SK-N-SH (cell line): ENCODE data around the gene PTGDS. TPM values are rescaled to one million over a fixed set of nuclear protein-coding genes. Genes with fewer than 3 reads are reported as not detected.

ENCODE experiments used
- CTCF ChIA-PET: fragments of 300-600, 350-600 bp; formaldehyde crosslinking; extraction: SDS; loops from one replicate; lab custom pipeline; 2021; lab: Yijun Ruan, JAX
- POLR2A ChIA-PET: fragments of 350-600 bp; sonication (Branson Sonifier 250); formaldehyde crosslinking; extraction: SDS; loops from one replicate; lab custom pipeline; 2020; ENCODE audit warnings: antibody characterized with exemption, inconsistent platforms; lab: Yijun Ruan, JAX
- DNase-seq: peaks from one replicate; pipeline ENCODE4 v3.0.0; 2012
- H2AFZ ChIP-seq: fragments of 200-600 bp; sonication (generic); 2 replicates; pipeline ENCODE4 v1.8.1; 2016; ENCODE audit warnings: antibody characterized with exemption, mild to moderate bottlenecking, low read depth
- H3F3A ChIP-seq: fragments of 200-600 bp; sonication (generic); replicated peaks from 2 replicates; pipeline ENCODE3; 2016; ENCODE audit warnings: antibody characterized with exemption, mild to moderate bottlenecking; ENCODE audit not compliant: insufficient read depth
- H3K27ac ChIP-seq, 2 experiments: fragments of 200-500 bp in 1 of 2; fragments of 200-600 bp in 1 of 2; sonication (Bioruptor generic) in 1 of 2; sonication (generic), shearing (Covaris generic) in 1 of 2; 2 replicates each; pipeline versions ENCODE4 v1.5.1 to v1.6.1; 2014 to 2016; ENCODE audit warnings: low read depth in 2 of 2, inconsistent platforms in 1 of 2, low read length in 1 of 2, mild to moderate bottlenecking in 1 of 2, mixed read lengths in 1 of 2
- H3K27me3 ChIP-seq: fragments of 200-600 bp; sonication (generic), shearing (Covaris generic); 2 replicates; pipeline ENCODE4 v1.6.1; 2016; ENCODE audit warnings: mixed run types; ENCODE audit not compliant: insufficient read depth
- H3K36me3 ChIP-seq, 2 experiments: fragments of 200-500 bp in 1 of 2; fragments of 200-600 bp in 1 of 2; sonication (Bioruptor generic) in 1 of 2; sonication (generic) in 1 of 2; replicated peaks in 1 of 2; 2 replicates each; pipeline versions ENCODE3 to v1.5.1; 2014 to 2016; ENCODE audit warnings: low read length in 1 of 2, mild to moderate bottlenecking in 1 of 2; ENCODE audit not compliant: insufficient read depth in 2 of 2, control insufficient read depth in 1 of 2
- H3K4me1 ChIP-seq, 2 experiments: fragments of 200-500 bp in 1 of 2; fragments of 200-600 bp in 1 of 2; sonication (Bioruptor generic) in 1 of 2; sonication (generic), shearing (Covaris generic) in 1 of 2; 2 replicates each; pipeline versions ENCODE4 v1.5.1 to v1.6.1; 2014 to 2016; ENCODE audit warnings: low read depth in 1 of 2, low read length in 1 of 2, mixed run types in 1 of 2; ENCODE audit not compliant: insufficient read depth in 2 of 2, control insufficient read depth in 1 of 2
- H3K4me2 ChIP-seq: fragments of 200-600 bp; sonication (generic), shearing (Covaris generic); 2 replicates; pipeline ENCODE4 v1.6.1; 2017; ENCODE audit warnings: mixed run types
- H3K4me3 ChIP-seq, 2 experiments: fragments of 200-500 bp in 1 of 2; fragments of 200-600 bp in 1 of 2; sonication (Bioruptor generic) in 1 of 2; sonication (generic), shearing (Covaris generic) in 1 of 2; 2 replicates each; pipeline versions ENCODE4 v1.5.1 to v1.8.1; 2014 to 2016; ENCODE audit warnings: low read depth in 2 of 2, inconsistent platforms in 1 of 2, low read length in 1 of 2, mild to moderate bottlenecking in 1 of 2, mixed read lengths in 1 of 2, moderate library complexity in 1 of 2
- H3K79me2 ChIP-seq: fragments of 200-600 bp; sonication (generic); 2 replicates; pipeline ENCODE4 v1.8.1; 2017; ENCODE audit warnings: mild to moderate bottlenecking; ENCODE audit not compliant: insufficient read depth
- H3K9ac ChIP-seq: fragments of 200-600 bp; sonication (generic); 2 replicates; pipeline ENCODE4 v1.6.1; 2017; ENCODE audit warnings: mixed run types
- H3K9me2 ChIP-seq: fragments of 200-600 bp; sonication (generic); 2 replicates; pipeline ENCODE4 v1.6.1; 2017; ENCODE audit warnings: mixed run types
- H3K9me3 ChIP-seq: fragments of 200-600 bp; sonication (generic); 2 replicates; pipeline ENCODE4 v1.6.1; 2017; ENCODE audit warnings: mixed run types, mild to moderate bottlenecking, moderate library complexity
- H4K20me1 ChIP-seq: fragments of 200-600 bp; sonication (generic); 2 replicates; pipeline ENCODE4 v1.6.1; 2017; ENCODE audit warnings: mild to moderate bottlenecking, mixed run types; ENCODE audit not compliant: insufficient read depth
- EP300 ChIP-seq, 2 experiments: IDR thresholded peaks; 2 replicates each; pipeline versions ENCODE4 v1.4.0 to v1.6.1; 2012; ENCODE audit warnings: borderline replicate concordance in 1 of 2, low read depth in 1 of 2, low read length in 1 of 2
- FOXJ3 ChIP-seq: sonication (generic); formaldehyde crosslinking; IDR thresholded peaks from 2 replicates; pipeline ENCODE4 v1.5.1; 2020; ENCODE audit warnings: mild to moderate bottlenecking, missing genetic modification reagents
- GABPA ChIP-seq: IDR thresholded peaks from 2 replicates; pipeline ENCODE4 v1.4.0; 2012; ENCODE audit warnings: low read depth, mild to moderate bottlenecking
- GATA2 ChIP-seq: sonication (generic); formaldehyde crosslinking; IDR thresholded peaks from 2 replicates; pipeline ENCODE4 v1.5.0; 2020; ENCODE audit warnings: mild to moderate bottlenecking, missing genetic modification reagents
- MEF2A ChIP-seq: IDR thresholded peaks from 2 replicates; pipeline ENCODE4 v1.4.0; 2012; ENCODE audit warnings: low read depth, borderline replicate concordance
- RFX5 ChIP-seq: IDR thresholded peaks from 2 replicates; pipeline ENCODE4 v1.6.1; 2012; ENCODE audit warnings: mild to moderate bottlenecking, improper control_type of control experiment, low read length
- RXRA ChIP-seq: IDR thresholded peaks from 2 replicates; pipeline ENCODE4 v1.4.0; 2012; ENCODE audit warnings: low read depth, mild to moderate bottlenecking, borderline replicate concordance
- SMC3 ChIP-seq: IDR thresholded peaks from 2 replicates; pipeline ENCODE4 v1.6.1; 2012; ENCODE audit warnings: low read depth, low read length, improper control_type of control experiment
- TCF12 ChIP-seq: IDR thresholded peaks from 2 replicates; pipeline ENCODE4 v1.4.0; 2012
- TEAD4 ChIP-seq: IDR thresholded peaks from 2 replicates; pipeline ENCODE4 v1.4.0; 2012; ENCODE audit warnings: mild to moderate bottlenecking, borderline replicate concordance; ENCODE audit not compliant: insufficient read depth
- WGBS: methylation state at CpG from one replicate; pipeline ENCODE4 v1.1.6; 2017; ENCODE audit warnings: low lambda C conversion rate; 5-methylcytosine and 5-hydroxymethylcytosine counted together
- polyA plus RNA-seq, 3 experiments: library from polyadenylated mRNA; depleted of rRNA; stranded (reverse); fragments of >200 nt; gene quantifications; 2 replicates each; pipeline ENCODE4 v1.2.3, GENCODE V29; 2012
- TF ChIP-seq, protein P1 (sequence below): IDR thresholded peaks from 2 replicates; pipeline ENCODE4 v1.6.1; 2012; ENCODE audit warnings: mild to moderate bottlenecking, low read depth, low read length, moderate library complexity
- TF ChIP-seq, protein P2 (sequence below): IDR thresholded peaks from 2 replicates; pipeline ENCODE4; 2012

Gene PTGDS
- polyA plus RNA-seq, 1 of the 3 experiments (the other 2 are of a cell fraction): not detected

DNA sequence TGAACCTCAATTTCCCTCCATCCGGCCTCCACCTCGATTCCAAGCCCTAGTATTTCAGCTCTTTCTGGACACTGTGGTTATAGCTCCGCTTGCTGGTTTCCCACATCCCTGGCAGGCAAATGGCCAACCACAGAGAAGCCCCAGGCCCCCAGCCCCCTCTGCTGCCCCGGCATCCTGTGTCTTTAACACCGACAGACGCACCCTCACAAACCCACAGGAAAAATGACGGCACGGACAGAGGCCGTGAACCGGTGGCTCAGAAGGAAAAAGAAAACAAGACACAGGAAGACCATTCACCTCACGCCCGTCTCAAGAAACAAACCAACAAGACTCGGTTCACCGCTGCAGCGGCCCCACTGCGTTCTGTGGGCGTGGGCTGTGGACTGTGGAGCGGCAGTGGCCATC, 20.5 kb downstream of the PTGDS start (continued):
- TF ChIP-seq TEAD4: no peak
- TF ChIP-seq, protein P1, sequence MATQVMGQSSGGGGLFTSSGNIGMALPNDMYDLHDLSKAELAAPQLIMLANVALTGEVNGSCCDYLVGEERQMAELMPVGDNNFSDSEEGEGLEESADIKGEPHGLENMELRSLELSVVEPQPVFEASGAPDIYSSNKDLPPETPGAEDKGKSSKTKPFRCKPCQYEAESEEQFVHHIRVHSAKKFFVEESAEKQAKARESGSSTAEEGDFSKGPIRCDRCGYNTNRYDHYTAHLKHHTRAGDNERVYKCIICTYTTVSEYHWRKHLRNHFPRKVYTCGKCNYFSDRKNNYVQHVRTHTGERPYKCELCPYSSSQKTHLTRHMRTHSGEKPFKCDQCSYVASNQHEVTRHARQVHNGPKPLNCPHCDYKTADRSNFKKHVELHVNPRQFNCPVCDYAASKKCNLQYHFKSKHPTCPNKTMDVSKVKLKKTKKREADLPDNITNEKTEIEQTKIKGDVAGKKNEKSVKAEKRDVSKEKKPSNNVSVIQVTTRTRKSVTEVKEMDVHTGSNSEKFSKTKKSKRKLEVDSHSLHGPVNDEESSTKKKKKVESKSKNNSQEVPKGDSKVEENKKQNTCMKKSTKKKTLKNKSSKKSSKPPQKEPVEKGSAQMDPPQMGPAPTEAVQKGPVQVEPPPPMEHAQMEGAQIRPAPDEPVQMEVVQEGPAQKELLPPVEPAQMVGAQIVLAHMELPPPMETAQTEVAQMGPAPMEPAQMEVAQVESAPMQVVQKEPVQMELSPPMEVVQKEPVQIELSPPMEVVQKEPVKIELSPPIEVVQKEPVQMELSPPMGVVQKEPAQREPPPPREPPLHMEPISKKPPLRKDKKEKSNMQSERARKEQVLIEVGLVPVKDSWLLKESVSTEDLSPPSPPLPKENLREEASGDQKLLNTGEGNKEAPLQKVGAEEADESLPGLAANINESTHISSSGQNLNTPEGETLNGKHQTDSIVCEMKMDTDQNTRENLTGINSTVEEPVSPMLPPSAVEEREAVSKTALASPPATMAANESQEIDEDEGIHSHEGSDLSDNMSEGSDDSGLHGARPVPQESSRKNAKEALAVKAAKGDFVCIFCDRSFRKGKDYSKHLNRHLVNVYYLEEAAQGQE: no peak
- TF ChIP-seq RFX5: no peak
- no peak for TF ChIP-seq GATA2

DNA sequence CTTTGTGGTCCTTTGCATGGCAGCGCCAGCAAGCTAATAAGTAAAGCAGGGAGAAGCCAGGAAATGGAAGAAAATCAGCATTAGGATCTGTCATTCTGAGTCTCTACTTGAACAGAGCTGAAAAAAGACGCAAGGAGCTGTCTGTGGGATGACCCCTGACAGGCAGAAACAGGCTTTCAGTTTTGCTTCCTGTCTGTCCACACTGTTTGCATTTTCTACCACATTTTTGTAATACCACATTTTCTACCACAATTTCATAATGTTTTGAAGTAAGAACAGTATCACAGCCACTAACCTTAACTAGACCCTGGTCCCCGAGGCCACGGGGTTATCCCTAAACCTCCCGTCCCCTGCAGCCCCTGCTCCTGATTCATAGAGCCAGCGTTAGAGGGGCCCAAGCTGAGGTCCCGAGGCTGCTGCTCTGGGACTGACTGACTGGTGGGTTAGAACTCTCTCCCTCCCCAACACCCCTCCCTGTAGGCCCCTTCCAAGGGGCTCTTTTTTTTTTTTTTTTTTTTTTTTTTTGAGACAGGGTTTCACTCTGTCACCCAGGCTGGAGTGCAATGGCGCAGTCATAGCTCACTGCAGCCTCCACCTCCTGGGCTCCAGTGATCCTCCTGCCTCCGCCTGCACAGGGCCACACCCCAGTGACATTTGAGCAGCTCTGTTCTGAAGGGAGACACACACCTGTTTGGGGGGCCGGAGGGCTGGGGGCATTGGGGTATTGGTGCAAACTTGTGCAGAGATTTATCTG, 23.1 kb downstream of the PTGDS start:
- CTCF ChIA-PET: interaction anchor here (0.6 to 2.7 kb wide), 5 partner anchors 26 to 68 kb away, joined by 3 to 11 read pairs (median 7); no protein-coding TSS in a partner anchor
- no peaks in the 10 kb centered on the region for H3K27me3 ChIP-seq
- H4K20me1 ChIP-seq: no peaks in the 10 kb centered on the region
- TF ChIP-seq GATA2 (no peak), SMC3 (no peak), GABPA (no peak), TCF12 (no peak), FOXJ3 (no peak), EP300 (IDR thresholded peaks at IDR 0.05; ENCODE audit: borderline replicate concordance in 1 of 2, low read depth in 1 of 2, low read length in 1 of 2) (no peak), RXRA (no peak), MEF2A (no peak)
- TF ChIP-seq, protein P2, sequence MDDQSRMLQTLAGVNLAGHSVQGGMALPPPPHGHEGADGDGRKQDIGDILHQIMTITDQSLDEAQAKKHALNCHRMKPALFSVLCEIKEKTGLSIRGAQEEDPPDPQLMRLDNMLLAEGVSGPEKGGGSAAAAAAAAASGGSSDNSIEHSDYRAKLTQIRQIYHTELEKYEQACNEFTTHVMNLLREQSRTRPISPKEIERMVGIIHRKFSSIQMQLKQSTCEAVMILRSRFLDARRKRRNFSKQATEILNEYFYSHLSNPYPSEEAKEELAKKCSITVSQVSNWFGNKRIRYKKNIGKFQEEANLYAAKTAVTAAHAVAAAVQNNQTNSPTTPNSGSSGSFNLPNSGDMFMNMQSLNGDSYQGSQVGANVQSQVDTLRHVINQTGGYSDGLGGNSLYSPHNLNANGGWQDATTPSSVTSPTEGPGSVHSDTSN: no peak
- no peaks in the 10 kb centered on the region for H3F3A ChIP-seq
- no peaks in the 10 kb centered on the region for H3K36me3 ChIP-seq
- no peak overlapping the region for H3K9ac ChIP-seq
- no peaks in the 10 kb centered on the region for H3K9me3 ChIP-seq
- peaks cover 9 to 13% of the 10 kb centered on the region in 2 experiments; a peak in 3 of 4 replicates for H3K4me1 ChIP-seq
- POLR2A ChIA-PET: no interaction called here
- no peaks in the 10 kb centered on the region for H3K9me2 ChIP-seq
- no peak overlapping the region for H3K4me3 ChIP-seq
- H3K79me2 ChIP-seq: no peaks in the 10 kb centered on the region
- DNase-seq: no peak
- H2AFZ ChIP-seq: 0 out of 2 replicates have a peak overlapping the region, but pooled peaks have one; percentile 51
- no peak overlapping the region for H3K4me2 ChIP-seq
- WGBS: 86% methylated on average over 9 of the region's 10 CpGs
- no peak overlapping the region for H3K27ac ChIP-seq
